ENCODE measurements around the gene TWF1. TPM values are rescaled to one million over a fixed set of nuclear protein-coding genes. Genes with fewer than 3 reads are reported as not detected.

Gene TWF1
- total and polyA plus RNA-seq, 9 of the 15 experiments (the other 6 are each of a cell fraction or from before 2014, with no cell fraction given), result 10.3 to 29.4 (median 23.4) TPM

DNA sequence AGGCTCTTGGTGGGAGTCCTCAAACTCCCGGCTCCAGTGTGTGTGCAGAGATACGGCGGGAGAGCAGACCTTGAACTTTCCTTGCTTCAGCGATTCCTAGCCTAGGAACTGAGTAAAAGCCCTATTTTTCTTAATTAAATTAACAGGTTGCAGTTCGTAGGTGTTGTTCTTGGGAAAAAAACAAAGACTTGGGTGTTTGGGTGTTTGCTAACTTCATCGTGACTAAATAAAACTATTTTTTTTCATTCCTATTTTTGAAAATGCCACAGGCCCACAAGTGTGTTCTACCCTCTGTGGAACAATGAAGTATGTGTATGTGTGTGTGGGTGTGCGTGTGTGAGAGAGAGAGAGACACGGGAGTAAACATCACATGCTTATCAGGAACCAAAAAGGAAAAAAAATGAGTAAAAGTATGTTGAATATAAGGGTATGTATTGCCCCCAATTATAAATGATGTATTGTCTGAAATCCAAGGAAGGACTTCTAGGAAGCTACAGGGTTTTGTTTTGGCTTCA lies 30.4 kb upstream of the TWF1 start (continued):
- TF ChIP-seq, protein P1, sequence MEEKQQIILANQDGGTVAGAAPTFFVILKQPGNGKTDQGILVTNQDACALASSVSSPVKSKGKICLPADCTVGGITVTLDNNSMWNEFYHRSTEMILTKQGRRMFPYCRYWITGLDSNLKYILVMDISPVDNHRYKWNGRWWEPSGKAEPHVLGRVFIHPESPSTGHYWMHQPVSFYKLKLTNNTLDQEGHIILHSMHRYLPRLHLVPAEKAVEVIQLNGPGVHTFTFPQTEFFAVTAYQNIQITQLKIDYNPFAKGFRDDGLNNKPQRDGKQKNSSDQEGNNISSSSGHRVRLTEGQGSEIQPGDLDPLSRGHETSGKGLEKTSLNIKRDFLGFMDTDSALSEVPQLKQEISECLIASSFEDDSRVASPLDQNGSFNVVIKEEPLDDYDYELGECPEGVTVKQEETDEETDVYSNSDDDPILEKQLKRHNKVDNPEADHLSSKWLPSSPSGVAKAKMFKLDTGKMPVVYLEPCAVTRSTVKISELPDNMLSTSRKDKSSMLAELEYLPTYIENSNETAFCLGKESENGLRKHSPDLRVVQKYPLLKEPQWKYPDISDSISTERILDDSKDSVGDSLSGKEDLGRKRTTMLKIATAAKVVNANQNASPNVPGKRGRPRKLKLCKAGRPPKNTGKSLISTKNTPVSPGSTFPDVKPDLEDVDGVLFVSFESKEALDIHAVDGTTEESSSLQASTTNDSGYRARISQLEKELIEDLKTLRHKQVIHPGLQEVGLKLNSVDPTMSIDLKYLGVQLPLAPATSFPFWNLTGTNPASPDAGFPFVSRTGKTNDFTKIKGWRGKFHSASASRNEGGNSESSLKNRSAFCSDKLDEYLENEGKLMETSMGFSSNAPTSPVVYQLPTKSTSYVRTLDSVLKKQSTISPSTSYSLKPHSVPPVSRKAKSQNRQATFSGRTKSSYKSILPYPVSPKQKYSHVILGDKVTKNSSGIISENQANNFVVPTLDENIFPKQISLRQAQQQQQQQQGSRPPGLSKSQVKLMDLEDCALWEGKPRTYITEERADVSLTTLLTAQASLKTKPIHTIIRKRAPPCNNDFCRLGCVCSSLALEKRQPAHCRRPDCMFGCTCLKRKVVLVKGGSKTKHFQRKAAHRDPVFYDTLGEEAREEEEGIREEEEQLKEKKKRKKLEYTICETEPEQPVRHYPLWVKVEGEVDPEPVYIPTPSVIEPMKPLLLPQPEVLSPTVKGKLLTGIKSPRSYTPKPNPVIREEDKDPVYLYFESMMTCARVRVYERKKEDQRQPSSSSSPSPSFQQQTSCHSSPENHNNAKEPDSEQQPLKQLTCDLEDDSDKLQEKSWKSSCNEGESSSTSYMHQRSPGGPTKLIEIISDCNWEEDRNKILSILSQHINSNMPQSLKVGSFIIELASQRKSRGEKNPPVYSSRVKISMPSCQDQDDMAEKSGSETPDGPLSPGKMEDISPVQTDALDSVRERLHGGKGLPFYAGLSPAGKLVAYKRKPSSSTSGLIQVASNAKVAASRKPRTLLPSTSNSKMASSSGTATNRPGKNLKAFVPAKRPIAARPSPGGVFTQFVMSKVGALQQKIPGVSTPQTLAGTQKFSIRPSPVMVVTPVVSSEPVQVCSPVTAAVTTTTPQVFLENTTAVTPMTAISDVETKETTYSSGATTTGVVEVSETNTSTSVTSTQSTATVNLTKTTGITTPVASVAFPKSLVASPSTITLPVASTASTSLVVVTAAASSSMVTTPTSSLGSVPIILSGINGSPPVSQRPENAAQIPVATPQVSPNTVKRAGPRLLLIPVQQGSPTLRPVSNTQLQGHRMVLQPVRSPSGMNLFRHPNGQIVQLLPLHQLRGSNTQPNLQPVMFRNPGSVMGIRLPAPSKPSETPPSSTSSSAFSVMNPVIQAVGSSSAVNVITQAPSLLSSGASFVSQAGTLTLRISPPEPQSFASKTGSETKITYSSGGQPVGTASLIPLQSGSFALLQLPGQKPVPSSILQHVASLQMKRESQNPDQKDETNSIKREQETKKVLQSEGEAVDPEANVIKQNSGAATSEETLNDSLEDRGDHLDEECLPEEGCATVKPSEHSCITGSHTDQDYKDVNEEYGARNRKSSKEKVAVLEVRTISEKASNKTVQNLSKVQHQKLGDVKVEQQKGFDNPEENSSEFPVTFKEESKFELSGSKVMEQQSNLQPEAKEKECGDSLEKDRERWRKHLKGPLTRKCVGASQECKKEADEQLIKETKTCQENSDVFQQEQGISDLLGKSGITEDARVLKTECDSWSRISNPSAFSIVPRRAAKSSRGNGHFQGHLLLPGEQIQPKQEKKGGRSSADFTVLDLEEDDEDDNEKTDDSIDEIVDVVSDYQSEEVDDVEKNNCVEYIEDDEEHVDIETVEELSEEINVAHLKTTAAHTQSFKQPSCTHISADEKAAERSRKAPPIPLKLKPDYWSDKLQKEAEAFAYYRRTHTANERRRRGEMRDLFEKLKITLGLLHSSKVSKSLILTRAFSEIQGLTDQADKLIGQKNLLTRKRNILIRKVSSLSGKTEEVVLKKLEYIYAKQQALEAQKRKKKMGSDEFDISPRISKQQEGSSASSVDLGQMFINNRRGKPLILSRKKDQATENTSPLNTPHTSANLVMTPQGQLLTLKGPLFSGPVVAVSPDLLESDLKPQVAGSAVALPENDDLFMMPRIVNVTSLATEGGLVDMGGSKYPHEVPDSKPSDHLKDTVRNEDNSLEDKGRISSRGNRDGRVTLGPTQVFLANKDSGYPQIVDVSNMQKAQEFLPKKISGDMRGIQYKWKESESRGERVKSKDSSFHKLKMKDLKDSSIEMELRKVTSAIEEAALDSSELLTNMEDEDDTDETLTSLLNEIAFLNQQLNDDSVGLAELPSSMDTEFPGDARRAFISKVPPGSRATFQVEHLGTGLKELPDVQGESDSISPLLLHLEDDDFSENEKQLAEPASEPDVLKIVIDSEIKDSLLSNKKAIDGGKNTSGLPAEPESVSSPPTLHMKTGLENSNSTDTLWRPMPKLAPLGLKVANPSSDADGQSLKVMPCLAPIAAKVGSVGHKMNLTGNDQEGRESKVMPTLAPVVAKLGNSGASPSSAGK (IDR thresholded peaks at IDR 0.05), result peak; percentile 20; the same call in 1 of the 2 replicates
- TF ChIP-seq ZNF217 (CRISPR knock-in tag; IDR thresholded peaks at IDR 0.05) (no peak), ZNF175 (CRISPR knock-in tag; IDR thresholded peaks at IDR 0.05; ENCODE audit: low read depth) (no peak), DPF2 (IDR thresholded peaks at IDR 0.05) (peak; percentile 24; the same call in 1 of the 2 replicates), ELF4 (CRISPR knock-in tag; IDR thresholded peaks at IDR 0.05) (no peak)
- TF ChIP-seq, protein P2, sequence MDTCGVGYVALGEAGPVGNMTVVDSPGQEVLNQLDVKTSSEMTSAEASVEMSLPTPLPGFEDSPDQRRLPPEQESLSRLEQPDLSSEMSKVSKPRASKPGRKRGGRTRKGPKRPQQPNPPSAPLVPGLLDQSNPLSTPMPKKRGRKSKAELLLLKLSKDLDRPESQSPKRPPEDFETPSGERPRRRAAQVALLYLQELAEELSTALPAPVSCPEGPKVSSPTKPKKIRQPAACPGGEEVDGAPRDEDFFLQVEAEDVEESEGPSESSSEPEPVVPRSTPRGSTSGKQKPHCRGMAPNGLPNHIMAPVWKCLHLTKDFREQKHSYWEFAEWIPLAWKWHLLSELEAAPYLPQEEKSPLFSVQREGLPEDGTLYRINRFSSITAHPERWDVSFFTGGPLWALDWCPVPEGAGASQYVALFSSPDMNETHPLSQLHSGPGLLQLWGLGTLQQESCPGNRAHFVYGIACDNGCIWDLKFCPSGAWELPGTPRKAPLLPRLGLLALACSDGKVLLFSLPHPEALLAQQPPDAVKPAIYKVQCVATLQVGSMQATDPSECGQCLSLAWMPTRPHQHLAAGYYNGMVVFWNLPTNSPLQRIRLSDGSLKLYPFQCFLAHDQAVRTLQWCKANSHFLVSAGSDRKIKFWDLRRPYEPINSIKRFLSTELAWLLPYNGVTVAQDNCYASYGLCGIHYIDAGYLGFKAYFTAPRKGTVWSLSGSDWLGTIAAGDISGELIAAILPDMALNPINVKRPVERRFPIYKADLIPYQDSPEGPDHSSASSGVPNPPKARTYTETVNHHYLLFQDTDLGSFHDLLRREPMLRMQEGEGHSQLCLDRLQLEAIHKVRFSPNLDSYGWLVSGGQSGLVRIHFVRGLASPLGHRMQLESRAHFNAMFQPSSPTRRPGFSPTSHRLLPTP (IDR thresholded peaks at IDR 0.05; ENCODE audit: borderline replicate concordance, extremely low read depth, insufficient read length), result no peak
- TF ChIP-seq, protein P3, sequence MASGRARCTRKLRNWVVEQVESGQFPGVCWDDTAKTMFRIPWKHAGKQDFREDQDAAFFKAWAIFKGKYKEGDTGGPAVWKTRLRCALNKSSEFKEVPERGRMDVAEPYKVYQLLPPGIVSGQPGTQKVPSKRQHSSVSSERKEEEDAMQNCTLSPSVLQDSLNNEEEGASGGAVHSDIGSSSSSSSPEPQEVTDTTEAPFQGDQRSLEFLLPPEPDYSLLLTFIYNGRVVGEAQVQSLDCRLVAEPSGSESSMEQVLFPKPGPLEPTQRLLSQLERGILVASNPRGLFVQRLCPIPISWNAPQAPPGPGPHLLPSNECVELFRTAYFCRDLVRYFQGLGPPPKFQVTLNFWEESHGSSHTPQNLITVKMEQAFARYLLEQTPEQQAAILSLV (tag; IDR thresholded peaks at IDR 0.05), result no peak
